Skeletal muscle tissue (tissue), 4 donors: ENCODE measurements around the gene VEGFA. TPM values are rescaled to one million over a fixed set of nuclear protein-coding genes. Genes with fewer than 3 reads are reported as not detected.
A peak's percentile ranks its signal among the peaks of the same experiment; 100 is the strongest.
"Not testable (repeated sequence)": the region's sequence is repeated elsewhere in the genome, so short reads cannot be mapped to it uniquely, and the experiment has no call there.

Source experiments
- H3K27ac ChIP-seq: one replicate; pipeline ENCODE4 v1.7.0; 2013; ENCODE audit warnings: mild to moderate bottlenecking, low read depth, low read length, inconsistent platforms
- H3K27me3 ChIP-seq, 3 donors: one replicate each; pipeline ENCODE4 v1.7.0; 2013; ENCODE audit warnings: low read length in 3 of 3; ENCODE audit not compliant: control insufficient read depth in 3 of 3, insufficient read depth in 3 of 3
- H3K36me3 ChIP-seq, 3 donors: one replicate each; pipeline ENCODE4 v1.7.0; 2013; ENCODE audit warnings: low read length in 3 of 3; ENCODE audit not compliant: control insufficient read depth in 3 of 3, insufficient read depth in 3 of 3
- H3K4me1 ChIP-seq, 3 donors: one replicate each; pipeline ENCODE4 v1.7.0; 2013; ENCODE audit warnings: low read length in 3 of 3, mild to moderate bottlenecking in 3 of 3; ENCODE audit not compliant: control insufficient read depth in 3 of 3, insufficient read depth in 3 of 3
- H3K4me3 ChIP-seq, 3 donors: one replicate each; pipeline ENCODE4 v1.7.0; 2013; ENCODE audit warnings: low read length in 3 of 3
- H3K9ac ChIP-seq, 3 donors: one replicate each; pipeline ENCODE4 v1.7.0; 2013; ENCODE audit warnings: low read length in 3 of 3, mild to moderate bottlenecking in 3 of 3, moderate library complexity in 2 of 3, low read depth in 1 of 3
- H3K9me3 ChIP-seq, 3 donors: one replicate each; pipeline ENCODE4 v1.7.0; 2013; ENCODE audit warnings: low read length in 3 of 3; ENCODE audit not compliant: control insufficient read depth in 3 of 3
- total RNA-seq: library from RNA; depleted of rRNA; stranded (reverse); fragments of >200 nt; gene quantifications from one replicate; pipeline ENCODE4 v1.2.3, GENCODE V29; 2014
- donor health status: Osteomylitis.

The VEGFA gene
- total RNA-seq, 1 donor from 2014 or later, result 36.5 TPM

- Histone ChIP-seq H3K4me1 (peaks cover 15 to 42% (median 36%) of the 10 kb centered on the region in 3 donors), H3K27ac (peak overlapping the region; percentile 67)
Measured at GRCh38 chr6:43808412-43808811, 38.4 kb downstream of the VEGFA start.

GRCh38 chr6:43809417-43810305 is 39.6 kb downstream of the VEGFA start:
- H3K9ac ChIP-seq, result no peak overlapping the region
- no peaks in the 10 kb centered on the region for H3K27me3 ChIP-seq
- H3K27ac ChIP-seq, result no peak overlapping the region
- no peaks in the 10 kb centered on the region for H3K9me3 ChIP-seq
- no peak overlapping the region for H3K4me3 ChIP-seq
- H3K4me1 ChIP-seq, result peaks cover 15 to 42% (median 38%) of the 10 kb centered on the region in 3 donors
- no peaks in the 10 kb centered on the region for H3K36me3 ChIP-seq

More at GRCh38 chr6:43808412-43808811, 38.4 kb downstream of the VEGFA start:
- H3K36me3 ChIP-seq, result no peaks in the 10 kb centered on the region
- H3K9me3 ChIP-seq, result no peaks in the 10 kb centered on the region
- no peaks in the 10 kb centered on the region for H3K27me3 ChIP-seq
- H3K9ac ChIP-seq, result peak overlapping the region in 1 of 3 donors; percentile 20
- no peak overlapping the region for H3K4me3 ChIP-seq

- H3K9ac ChIP-seq, result no peak overlapping the region
- no peaks in the 10 kb centered on the region for H3K9me3 ChIP-seq
- no peaks in the 10 kb centered on the region for H3K27me3 ChIP-seq
- H3K4me3 ChIP-seq, result no peak overlapping the region
- H3K27ac ChIP-seq, result no peak overlapping the region
- no peaks in the 10 kb centered on the region for H3K36me3 ChIP-seq
- peaks cover 15 to 37% (median 36%) of the 10 kb centered on the region in 3 donors for H3K4me1 ChIP-seq
Measured at GRCh38 chr6:43810965-43811732, 41.1 kb downstream of the VEGFA start.

- Histone ChIP-seq H3K9ac (no peak overlapping the region), H3K27me3 (no peaks in the 10 kb centered on the region), H3K36me3 (no peaks in the 10 kb centered on the region), H3K27ac (no peak overlapping the region), H3K4me3 (no peak overlapping the region), H3K4me1 (peaks cover 12 to 32% (median 31%) of the 10 kb centered on the region in 3 donors), H3K9me3 (no peaks in the 10 kb centered on the region)
Measured at GRCh38 chr6:43811733-43812099, 41.7 kb downstream of the VEGFA start.

- H3K4me3 ChIP-seq, result no peak overlapping the region
- H3K9me3 ChIP-seq, result no peaks in the 10 kb centered on the region
- H3K27ac ChIP-seq, result no peak overlapping the region
- H3K9ac ChIP-seq, result peak overlapping the region in 1 of 3 donors; percentile 33
- H3K27me3 ChIP-seq, result no peaks in the 10 kb centered on the region
- H3K36me3 ChIP-seq, result no peaks in the 10 kb centered on the region
- H3K4me1 ChIP-seq, result peaks cover 2 to 26% (median 20%) of the 10 kb centered on the region in 3 donors
Measured at GRCh38 chr6:43812850-43813578, 43.0 kb downstream of the VEGFA start.

DNA sequence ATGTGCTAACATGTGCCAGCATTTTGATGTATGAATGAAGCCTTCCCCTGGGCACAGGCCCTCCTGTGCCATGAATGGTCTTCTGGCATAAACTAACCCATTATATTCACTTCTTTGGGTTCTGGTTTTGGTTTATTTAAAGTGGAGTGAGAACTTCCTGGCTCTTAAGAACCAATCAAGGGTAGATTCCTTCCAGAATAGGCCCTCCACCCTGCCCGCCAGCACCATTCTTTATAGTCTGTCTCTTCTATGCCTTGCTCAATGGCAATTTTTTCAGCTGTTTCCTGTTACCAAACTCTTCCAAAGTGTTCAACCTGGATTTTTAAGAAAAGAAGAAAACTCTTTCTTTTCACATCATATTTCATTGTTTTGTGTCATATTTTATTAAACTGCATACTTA is 44.1 kb downstream of the VEGFA start:
- Histone ChIP-seq H3K4me3 (no peak overlapping the region), H3K9me3 (no peaks in the 10 kb centered on the region), H3K4me1 (peaks cover 0 to 20% (median 15%) of the 10 kb centered on the region in 3 donors), H3K9ac (no peak overlapping the region), H3K27me3 (no peaks in the 10 kb centered on the region), H3K27ac (no peak overlapping the region), H3K36me3 (no peaks in the 10 kb centered on the region)

- no peaks in the 10 kb centered on the region for H3K27me3 ChIP-seq
- no peak overlapping the region for H3K9ac ChIP-seq
- no peaks in the 10 kb centered on the region for H3K36me3 ChIP-seq
- H3K27ac ChIP-seq, result no peak overlapping the region
- H3K4me3 ChIP-seq, result no peak overlapping the region
- no peaks in the 10 kb centered on the region for H3K9me3 ChIP-seq
- peaks cover 0 to 15% (median 15%) of the 10 kb centered on the region in 3 donors for H3K4me1 ChIP-seq
Measured at GRCh38 chr6:43814865-43815264, 44.9 kb downstream of the VEGFA start.

GRCh38 chr6:43817192-43817591 is 47.2 kb downstream of the VEGFA start:
- no peaks in the 10 kb centered on the region for H3K36me3 ChIP-seq
- peaks cover 0 to 10% (median 9%) of the 10 kb centered on the region in 3 donors for H3K4me1 ChIP-seq
- no peak overlapping the region for H3K27ac ChIP-seq
- no peaks in the 10 kb centered on the region for H3K27me3 ChIP-seq
- H3K9ac ChIP-seq, result no peak overlapping the region
- no peak overlapping the region for H3K4me3 ChIP-seq
- no peaks in the 10 kb centered on the region for H3K9me3 ChIP-seq

- H3K36me3 ChIP-seq, H3K9ac ChIP-seq, H3K4me3 ChIP-seq, H3K9me3 ChIP-seq, H3K4me1 ChIP-seq, H3K27ac ChIP-seq, H3K27me3 ChIP-seq: not testable (repeated sequence)
Measured at GRCh38 chr6:43818973-43819372, 49.0 kb downstream of the VEGFA start.
